B cell (primary cell): ENCODE data around the gene AP1AR. TPM values are rescaled to one million over a fixed set of nuclear protein-coding genes. Genes with fewer than 3 reads are reported as not detected.
"Not testable (repeated sequence)": the region's sequence is repeated elsewhere in the genome, so short reads cannot be mapped to it uniquely, and the experiment has no call there.

Experiments
- ATAC-seq: fragments of 200-7000 bp; cut with Tn5 transposase; one replicate; pipeline ENCODE4 v1.10.0; 2021; ENCODE audit warnings: low read depth, mild to moderate bottlenecking, moderate number of reproducible peaks, moderate library complexity
- CTCF ChIA-PET: fragments of 350-600 bp; sonication (Branson Sonifier 250); formaldehyde crosslinking; loops from one replicate; lab custom pipeline; 2021; ENCODE audit warnings: antibody characterized with exemption, inconsistent platforms; lab: Charles Lee
- POLR2A ChIA-PET: fragments of 350-600 bp; sonication (Branson Sonifier 250); formaldehyde crosslinking; loops from one replicate; lab custom pipeline; 2021; ENCODE audit warnings: antibody characterized with exemption; lab: Charles Lee
- DNase-seq: peaks from one replicate; pipeline ENCODE4 v3.0.0; 2013
- H2AFZ ChIP-seq: 2 replicates; pipeline ENCODE4 v1.6.1; 2012; ENCODE audit warnings: mild to moderate bottlenecking, low read depth, low read length; ENCODE audit not compliant: insufficient read depth, poor library complexity, severe bottlenecking
- H3K27ac ChIP-seq, 2 donors: 1 replicate in 1 of 2; 2 replicates in 1 of 2; pipeline ENCODE4 v1.5.1; 2012 to 2013; ENCODE audit warnings: low read length in 2 of 2, mild to moderate bottlenecking in 2 of 2, moderate library complexity in 1 of 2
- H3K27me3 ChIP-seq, 4 experiments: fragments of 200-600 bp in 1 of 4; sonication (generic) in 1 of 4; replicated peaks in 1 of 4; 1 replicate in 2 of 4; 2 replicates in 2 of 4; pipeline versions ENCODE4 v1.6.1 to v1.7.0; 2013 to 2016; ENCODE audit warnings: low read length in 3 of 4, mild to moderate bottlenecking in 2 of 4, mixed read lengths in 1 of 4, moderate library complexity in 1 of 4; ENCODE audit not compliant: insufficient read depth in 4 of 4, control insufficient read depth in 3 of 4; ENCODE audit errors: control extremely low read depth in 1 of 4
- H3K36me3 ChIP-seq, 2 experiments: replicated peaks in 1 of 2; 1 replicate in 1 of 2; 2 replicates in 1 of 2; pipeline versions ENCODE4 v1.6.1 to v1.7.1; 2013; ENCODE audit warnings: low read length in 1 of 2; ENCODE audit not compliant: insufficient read depth in 2 of 2, control insufficient read depth in 1 of 2; ENCODE audit errors: control extremely low read depth in 1 of 2, extremely low read depth in 1 of 2
- H3K4me1 ChIP-seq, 2 donors: fragments of 200-600 bp in 1 of 2; sonication (generic) in 1 of 2; 1 replicate in 1 of 2; 2 replicates in 1 of 2; pipeline versions ENCODE4 v1.5.1 to v1.6.1; 2013 to 2017; ENCODE audit warnings: low read length in 2 of 2; ENCODE audit not compliant: control insufficient read depth in 2 of 2, insufficient read depth in 2 of 2
- H3K4me2 ChIP-seq: replicated peaks from 2 replicates; pipeline ENCODE3; 2012; ENCODE audit warnings: mild to moderate bottlenecking, low read depth, low read length; ENCODE audit not compliant: poor library complexity, severe bottlenecking
- H3K4me3 ChIP-seq, 5 experiments: fragments of 200-600 bp in 1 of 5; sonication (generic) in 1 of 5; 1 replicate in 3 of 5; 2 replicates in 2 of 5; pipeline versions ENCODE4 v1.5.1 to v1.7.0; 2011 to 2016; ENCODE audit warnings: low read length in 4 of 5, mild to moderate bottlenecking in 4 of 5, low read depth in 2 of 5, control low read depth in 1 of 5, moderate library complexity in 1 of 5; ENCODE audit not compliant: insufficient read depth in 1 of 5; ENCODE audit errors: control extremely low read depth in 1 of 5, extremely low read depth in 1 of 5
- H3K79me2 ChIP-seq: fragments of 200-600 bp; sonication (generic); one replicate; pipeline ENCODE4 v1.6.0; 2016; ENCODE audit warnings: low read length; ENCODE audit not compliant: control insufficient read depth, insufficient read depth
- H3K9ac ChIP-seq: fragments of 200-600 bp; sonication (generic); 2 replicates; pipeline ENCODE4 v1.6.1; 2017; ENCODE audit warnings: mild to moderate bottlenecking, low read length, moderate library complexity
- H3K9me3 ChIP-seq, 3 donors: one replicate each; pipeline versions ENCODE4 v1.6.1 to v1.7.1; 2013; ENCODE audit warnings: low read length in 2 of 3; ENCODE audit not compliant: control insufficient read depth in 2 of 3, insufficient read depth in 1 of 3; ENCODE audit errors: control extremely low read depth in 1 of 3
- H4K20me1 ChIP-seq: 2 replicates; pipeline ENCODE4 v1.6.0; 2012; ENCODE audit warnings: mild to moderate bottlenecking, low read length; ENCODE audit not compliant: insufficient read depth, control insufficient read depth, poor library complexity, severe bottlenecking
- H3K27ac Mint-ChIP-seq: one replicate; pipeline ENCODE4 v1.8.0; 2021; ENCODE audit warnings: mixed read lengths
- H3K27me3 Mint-ChIP-seq: one replicate; pipeline ENCODE4 v1.8.0; 2021; ENCODE audit warnings: mixed read lengths
- H3K4me1 Mint-ChIP-seq: one replicate; pipeline ENCODE4 v1.8.0; 2021; ENCODE audit warnings: mixed read lengths
- H3K4me3 Mint-ChIP-seq: one replicate; pipeline ENCODE4 v1.8.0; 2021; ENCODE audit warnings: mixed read lengths
- H3K9me3 Mint-ChIP-seq: one replicate; pipeline ENCODE4 v1.8.0; 2022; ENCODE audit warnings: mixed read lengths; ENCODE audit not compliant: insufficient read depth
- WGBS: methylation state at CpG from one replicate; pipeline ENCODE4 v1.1.5; 2013; ENCODE audit warnings: missing lambda C conversion rate; ENCODE audit not compliant: insufficient coverage; 5-methylcytosine and 5-hydroxymethylcytosine counted together
- intact Hi-C: fragments of 100-400 bp; cut with micrococcal nuclease; formaldehyde crosslinking; loops from one replicate; pipeline ENCODE4 v1.10.0; 2022
- polyA plus RNA-seq: library from polyadenylated mRNA; depleted of rRNA; stranded (reverse); fragments of >200 nt; gene quantifications from 2 replicates; pipeline ENCODE4 v1.2.3, GENCODE V29; 2012
- total RNA-seq, 2 donors: library from RNA; stranded (reverse); fragments of 120-200 nt in 1 of 2; gene quantifications; 1 replicate in 1 of 2; 2 replicates in 1 of 2; pipeline versions ENCODE4 v1.2.3 to v1.2.4, GENCODE V29; 2013 to 2022

Gene AP1AR
- total and polyA plus RNA-seq, 2 donors (not counting 1 experiment from before 2014, with no cell fraction given): 3.4 to 20.3 TPM

GRCh38 chr4:112305477-112305876 lies 73.9 kb downstream of the AP1AR start:
- H3K4me3 ChIP-seq, ATAC-seq, H3K36me3 ChIP-seq, H2AFZ ChIP-seq, CTCF ChIA-PET, H3K9ac ChIP-seq, H3K4me2 ChIP-seq, H3K9me3 ChIP-seq, H3K27me3 ChIP-seq, H3K27ac Mint-ChIP-seq, H3K27ac ChIP-seq, H3K79me2 ChIP-seq, POLR2A ChIA-PET, intact Hi-C loops, H4K20me1 ChIP-seq, H3K4me3 Mint-ChIP-seq, DNase-seq, H3K9me3 Mint-ChIP-seq, H3K27me3 Mint-ChIP-seq: not testable (repeated sequence)
- peaks cover 12% of the 10 kb centered on the region for H3K4me1 Mint-ChIP-seq
- WGBS: no CpG with 5 or more reads among the region's 3 CpGs
- peaks cover 14% of the 10 kb centered on the region in 2 donors for H3K4me1 ChIP-seq

- H3K4me2 ChIP-seq, ATAC-seq, H3K27ac ChIP-seq, H3K9me3 ChIP-seq, H3K27me3 Mint-ChIP-seq, intact Hi-C loops, H3K9me3 Mint-ChIP-seq, H2AFZ ChIP-seq, DNase-seq, H4K20me1 ChIP-seq, H3K36me3 ChIP-seq, H3K4me3 Mint-ChIP-seq, H3K9ac ChIP-seq, H3K4me3 ChIP-seq, H3K27ac Mint-ChIP-seq, POLR2A ChIA-PET, H3K27me3 ChIP-seq, H3K79me2 ChIP-seq: not testable (repeated sequence)
- H3K4me1 Mint-ChIP-seq: peaks cover 19% of the 10 kb centered on the region
- peaks cover 11 to 19% of the 10 kb centered on the region in 2 donors for H3K4me1 ChIP-seq
- CTCF ChIA-PET: interaction anchor here (0.5 to 1.8 kb wide), 3 partner anchors 11 to 620 kb away, joined by 3 to 7 read pairs (median 4); partner anchors contain the start of gene ALPK1
- 90% methylated on average over 12 of the region's 12 CpGs for WGBS
Measured at GRCh38 chr4:112309263-112309791, 77.7 kb downstream of the AP1AR start.
